ENCODE results near the gene U2AF2. TPM values are rescaled to one million over a fixed set of nuclear protein-coding genes. Genes with fewer than 3 reads are reported as not detected.

U2AF2 gene
- total and polyA plus RNA-seq, 2 of the 4 experiments (the other 2 are of a cell fraction): 120 to 260 TPM

- no peak for TF ChIP-seq FOS (IDR thresholded peaks at IDR 0.05; ENCODE audit: low read depth, low read length)
These were observed 10.5 kb upstream of the U2AF2 start (continued) for GRCh38 chr19:55644191-55644833.

DNA sequence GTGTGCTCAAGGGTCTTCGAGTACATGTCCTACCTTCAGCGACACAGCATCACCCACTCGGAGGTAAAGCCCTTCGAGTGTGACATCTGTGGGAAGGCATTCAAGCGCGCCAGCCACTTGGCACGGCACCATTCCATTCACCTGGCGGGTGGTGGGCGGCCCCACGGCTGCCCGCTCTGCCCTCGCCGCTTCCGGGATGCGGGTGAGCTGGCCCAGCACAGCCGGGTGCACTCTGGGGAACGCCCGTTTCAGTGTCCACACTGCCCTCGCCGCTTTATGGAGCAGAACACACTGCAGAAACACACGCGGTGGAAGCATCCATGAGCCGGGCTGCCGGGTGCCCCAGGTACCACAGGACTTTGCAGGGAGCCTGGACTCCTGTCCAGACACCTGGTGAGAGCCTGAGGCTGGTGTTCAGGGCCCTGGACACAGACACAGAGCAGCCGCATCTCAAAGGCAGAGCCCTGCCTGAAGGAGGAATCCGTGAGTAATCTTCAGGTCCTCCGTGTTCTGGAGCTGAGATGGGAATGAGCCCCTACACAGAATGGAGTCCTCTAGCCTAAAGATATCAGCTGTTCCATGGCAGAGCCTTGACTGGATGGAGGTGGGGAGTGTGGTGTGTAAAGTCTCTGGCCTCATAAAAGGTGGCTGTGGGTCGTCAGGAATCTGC, 9.9 kb upstream of the U2AF2 start:
- Histone ChIP-seq H3K56ac (ENCODE audit: extremely low read depth, insufficient read depth, low read length) (no peak overlapping the region), H3K9ac (ENCODE audit: low read depth, low read length) (no peak overlapping the region), H3K4ac (ENCODE audit: low read depth, low read length) (no peak overlapping the region), H2BK120ac (ENCODE audit: low read depth, low read length) (no peak overlapping the region), H3K9me3 (ENCODE audit: control insufficient read depth, insufficient read depth, low read length) (no peaks in the 10 kb centered on the region), H4K5ac (ENCODE audit: low read depth, low read length) (no peak overlapping the region), H2AK9ac (replicated peaks; ENCODE audit: low read depth, low read length, poor library complexity) (peak overlapping the region; percentile 96), H4K8ac (ENCODE audit: low read depth in 2 of 2, low read length in 2 of 2) (no peak overlapping the region), H3K4me1 (ENCODE audit: control insufficient read depth, insufficient read depth, low read length) (peaks cover 17% of the 10 kb centered on the region), H3K18ac (ENCODE audit: low read depth, low read length) (no peak overlapping the region), H3K27me3 (ENCODE audit: control insufficient read depth, insufficient read depth, low read length) (no peaks in the 10 kb centered on the region), H2AFZ (replicated peaks; ENCODE audit: low read length, poor library complexity) (no peak overlapping the region), H2BK20ac (ENCODE audit: low read depth, low read length) (no peak overlapping the region), H3K4me3 (ENCODE audit: insufficient read depth, low read depth, low read length) (no peak overlapping the region), H2BK5ac (ENCODE audit: low read depth, low read length, poor library complexity, severe bottlenecking) (no peak overlapping the region), H2AK5ac (ENCODE audit: low read depth, low read length) (peak overlapping the region; percentile 97; the same call in 1 of the 2 replicates), H3K4me2 (ENCODE audit: low read depth, low read length) (no peak overlapping the region; the same call in 1 of the 2 replicates), H3K79me1 (ENCODE audit: low read depth in 1 of 2, low read length in 2 of 2) (peaks cover 27 to 72% of the 10 kb centered on the region in 2 experiments), H3K23ac (ENCODE audit: low read depth, low read length) (no peak overlapping the region), H4K20me1 (ENCODE audit: insufficient read depth, low read length) (no peaks in the 10 kb centered on the region), H3K14ac (replicated peaks; ENCODE audit: low read depth, low read length) (no peak overlapping the region), H3K36me3 (ENCODE audit: control insufficient read depth, insufficient read depth, low read length) (peaks cover 14% of the 10 kb centered on the region), H2BK15ac (ENCODE audit: low read depth, low read length) (no peak overlapping the region), H3K9me1 (ENCODE audit: insufficient read depth, low read length) (no peaks in the 10 kb centered on the region), H4K91ac (ENCODE audit: insufficient read depth, low read depth, low read length) (no peak overlapping the region), H3K27ac (ENCODE audit: insufficient read depth, low read length) (no peak overlapping the region)
- ATAC-seq (ENCODE audit: low read depth) (no peak), DNase-seq (no peak)
- 92% methylated on average over 19 of the region's 28 CpGs; no CpG with 5 or more reads in 1 of the 2 experiments for WGBS, 2 experiments (ENCODE audit: extremely low coverage in 2 of 2, insufficient read length in 1 of 2)
- ChIA-PET POLR2A (ENCODE audit: unreplicated experiment) (interaction anchor here (1.0 kb wide), 1 partner anchor 9 kb away, joined by 4 read pairs; no protein-coding TSS in a partner anchor), CTCF (no interaction called here)
- dilution Hi-C loops (cut with HindIII; ENCODE audit: low sequenced_read_pairs, unreplicated experiment): no loop called here
- no TSS peak for BruUV-seq (replicated peaks)
- intact Hi-C loops (cut with micrococcal nuclease): no loop called here
- in situ Hi-C loops (cut with MboI; ENCODE audit: low sequenced_read_pairs): loop anchor here (25.0 kb wide), 2 partner anchors 358 to 533 kb away; partner anchors contain the start of genes BRSK1, HSPBP1 and PPP1R12C
- no peak for TF ChIP-seq MAZ (IDR thresholded peaks at IDR 0.05; ENCODE audit: borderline replicate concordance, low read depth, low read length)
- TF ChIP-seq MAFK (IDR thresholded peaks at IDR 0.05; ENCODE audit: low read depth, low read length): no peak
- TF ChIP-seq FOS (IDR thresholded peaks at IDR 0.05; ENCODE audit: low read depth, low read length): no peak
- no peak for TF ChIP-seq NFE2L2 (IDR thresholded peaks at IDR 0.05; ENCODE audit: low read depth, low read length)
- no peak for TF ChIP-seq USF2 (IDR thresholded peaks at IDR 0.05; ENCODE audit: low read depth, low read length)
- no peak for TF ChIP-seq ELK1 (IDR thresholded peaks at IDR 0.05; ENCODE audit: borderline replicate concordance, low read depth, low read length)
- TF ChIP-seq SMC3 (IDR thresholded peaks at IDR 0.05; ENCODE audit: low read depth, low read length): no peak
